ENCODE data around the gene PLPP1. TPM values are rescaled to one million over a fixed set of nuclear protein-coding genes. Genes with fewer than 3 reads are reported as not detected.

The PLPP1 gene
- polyA plus RNA-seq, 1 of the 3 experiments (the other 2 are of a cell fraction), result 32.8 TPM

DNA sequence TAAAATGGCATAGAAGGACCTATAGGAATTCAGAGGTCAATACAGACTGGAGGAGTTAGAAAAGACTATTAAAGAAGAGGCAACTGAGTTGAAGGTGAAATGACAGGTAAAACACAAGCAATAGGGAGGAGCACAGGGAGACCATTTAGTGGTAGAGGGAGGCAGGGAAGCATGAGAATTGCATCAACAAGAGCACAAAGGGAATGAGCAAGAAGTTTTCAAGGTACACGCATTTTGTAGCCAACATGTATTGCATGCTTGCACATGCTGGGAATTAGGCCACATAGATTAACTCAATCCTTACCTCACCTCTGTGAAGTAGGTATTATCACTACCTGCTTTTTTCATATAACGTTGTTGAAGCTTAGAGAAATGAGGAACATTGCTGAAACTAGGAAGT, 42.3 kb downstream of the PLPP1 start:
- 94% methylated on average over 2 of the region's 2 CpGs for WGBS (ENCODE audit: low lambda C conversion rate)
- H3K4me1 ChIP-seq (ENCODE audit: control insufficient read depth in 1 of 2, insufficient read depth in 2 of 2, low read depth in 1 of 2, low read length in 1 of 2), result no peaks in the 10 kb centered on the region; a peak in 1 of 4 replicates
- TF ChIP-seq SIN3A (IDR thresholded peaks at IDR 0.05; ENCODE audit: borderline replicate concordance, low read depth, low read length) (no peak), ELF1 (IDR thresholded peaks at IDR 0.05) (no peak), GABPA (IDR thresholded peaks at IDR 0.05; ENCODE audit: low read depth) (no peak), MEF2A (IDR thresholded peaks at IDR 0.05; ENCODE audit: borderline replicate concordance, low read depth) (no peak), YY1 (IDR thresholded peaks at IDR 0.05; ENCODE audit: low read depth) (no peak), EZH2phosphoT487 (IDR thresholded peaks at IDR 0.05; ENCODE audit: borderline replicate concordance, low read depth) (no peak), TEAD4 (IDR thresholded peaks at IDR 0.05; ENCODE audit: borderline replicate concordance, insufficient read depth) (no peak), TCF12 (IDR thresholded peaks at IDR 0.05) (no peak), FOXJ3 (CRISPR knock-in tag; IDR thresholded peaks at IDR 0.05) (no peak), RFX5 (IDR thresholded peaks at IDR 0.05; ENCODE audit: low read length) (no peak), PBX3 (IDR thresholded peaks at IDR 0.05) (no peak), JUND (IDR thresholded peaks at IDR 0.05) (no peak), MXI1 (IDR thresholded peaks at IDR 0.05; ENCODE audit: low read depth, low read length) (no peak)
- TF ChIP-seq, protein P1, sequence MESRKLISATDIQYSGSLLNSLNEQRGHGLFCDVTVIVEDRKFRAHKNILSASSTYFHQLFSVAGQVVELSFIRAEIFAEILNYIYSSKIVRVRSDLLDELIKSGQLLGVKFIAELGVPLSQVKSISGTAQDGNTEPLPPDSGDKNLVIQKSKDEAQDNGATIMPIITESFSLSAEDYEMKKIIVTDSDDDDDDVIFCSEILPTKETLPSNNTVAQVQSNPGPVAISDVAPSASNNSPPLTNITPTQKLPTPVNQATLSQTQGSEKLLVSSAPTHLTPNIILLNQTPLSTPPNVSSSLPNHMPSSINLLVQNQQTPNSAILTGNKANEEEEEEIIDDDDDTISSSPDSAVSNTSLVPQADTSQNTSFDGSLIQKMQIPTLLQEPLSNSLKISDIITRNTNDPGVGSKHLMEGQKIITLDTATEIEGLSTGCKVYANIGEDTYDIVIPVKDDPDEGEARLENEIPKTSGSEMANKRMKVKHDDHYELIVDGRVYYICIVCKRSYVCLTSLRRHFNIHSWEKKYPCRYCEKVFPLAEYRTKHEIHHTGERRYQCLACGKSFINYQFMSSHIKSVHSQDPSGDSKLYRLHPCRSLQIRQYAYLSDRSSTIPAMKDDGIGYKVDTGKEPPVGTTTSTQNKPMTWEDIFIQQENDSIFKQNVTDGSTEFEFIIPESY (IDR thresholded peaks at IDR 0.05; ENCODE audit: borderline replicate concordance, low read depth), result no peak
- TF ChIP-seq, protein P2, sequence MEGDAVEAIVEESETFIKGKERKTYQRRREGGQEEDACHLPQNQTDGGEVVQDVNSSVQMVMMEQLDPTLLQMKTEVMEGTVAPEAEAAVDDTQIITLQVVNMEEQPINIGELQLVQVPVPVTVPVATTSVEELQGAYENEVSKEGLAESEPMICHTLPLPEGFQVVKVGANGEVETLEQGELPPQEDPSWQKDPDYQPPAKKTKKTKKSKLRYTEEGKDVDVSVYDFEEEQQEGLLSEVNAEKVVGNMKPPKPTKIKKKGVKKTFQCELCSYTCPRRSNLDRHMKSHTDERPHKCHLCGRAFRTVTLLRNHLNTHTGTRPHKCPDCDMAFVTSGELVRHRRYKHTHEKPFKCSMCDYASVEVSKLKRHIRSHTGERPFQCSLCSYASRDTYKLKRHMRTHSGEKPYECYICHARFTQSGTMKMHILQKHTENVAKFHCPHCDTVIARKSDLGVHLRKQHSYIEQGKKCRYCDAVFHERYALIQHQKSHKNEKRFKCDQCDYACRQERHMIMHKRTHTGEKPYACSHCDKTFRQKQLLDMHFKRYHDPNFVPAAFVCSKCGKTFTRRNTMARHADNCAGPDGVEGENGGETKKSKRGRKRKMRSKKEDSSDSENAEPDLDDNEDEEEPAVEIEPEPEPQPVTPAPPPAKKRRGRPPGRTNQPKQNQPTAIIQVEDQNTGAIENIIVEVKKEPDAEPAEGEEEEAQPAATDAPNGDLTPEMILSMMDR (IDR thresholded peaks at IDR 0.05), result no peak
- TF ChIP-seq, protein P3, sequence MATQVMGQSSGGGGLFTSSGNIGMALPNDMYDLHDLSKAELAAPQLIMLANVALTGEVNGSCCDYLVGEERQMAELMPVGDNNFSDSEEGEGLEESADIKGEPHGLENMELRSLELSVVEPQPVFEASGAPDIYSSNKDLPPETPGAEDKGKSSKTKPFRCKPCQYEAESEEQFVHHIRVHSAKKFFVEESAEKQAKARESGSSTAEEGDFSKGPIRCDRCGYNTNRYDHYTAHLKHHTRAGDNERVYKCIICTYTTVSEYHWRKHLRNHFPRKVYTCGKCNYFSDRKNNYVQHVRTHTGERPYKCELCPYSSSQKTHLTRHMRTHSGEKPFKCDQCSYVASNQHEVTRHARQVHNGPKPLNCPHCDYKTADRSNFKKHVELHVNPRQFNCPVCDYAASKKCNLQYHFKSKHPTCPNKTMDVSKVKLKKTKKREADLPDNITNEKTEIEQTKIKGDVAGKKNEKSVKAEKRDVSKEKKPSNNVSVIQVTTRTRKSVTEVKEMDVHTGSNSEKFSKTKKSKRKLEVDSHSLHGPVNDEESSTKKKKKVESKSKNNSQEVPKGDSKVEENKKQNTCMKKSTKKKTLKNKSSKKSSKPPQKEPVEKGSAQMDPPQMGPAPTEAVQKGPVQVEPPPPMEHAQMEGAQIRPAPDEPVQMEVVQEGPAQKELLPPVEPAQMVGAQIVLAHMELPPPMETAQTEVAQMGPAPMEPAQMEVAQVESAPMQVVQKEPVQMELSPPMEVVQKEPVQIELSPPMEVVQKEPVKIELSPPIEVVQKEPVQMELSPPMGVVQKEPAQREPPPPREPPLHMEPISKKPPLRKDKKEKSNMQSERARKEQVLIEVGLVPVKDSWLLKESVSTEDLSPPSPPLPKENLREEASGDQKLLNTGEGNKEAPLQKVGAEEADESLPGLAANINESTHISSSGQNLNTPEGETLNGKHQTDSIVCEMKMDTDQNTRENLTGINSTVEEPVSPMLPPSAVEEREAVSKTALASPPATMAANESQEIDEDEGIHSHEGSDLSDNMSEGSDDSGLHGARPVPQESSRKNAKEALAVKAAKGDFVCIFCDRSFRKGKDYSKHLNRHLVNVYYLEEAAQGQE (IDR thresholded peaks at IDR 0.05; ENCODE audit: low read depth, low read length), result no peak
- TF ChIP-seq, protein P4, sequence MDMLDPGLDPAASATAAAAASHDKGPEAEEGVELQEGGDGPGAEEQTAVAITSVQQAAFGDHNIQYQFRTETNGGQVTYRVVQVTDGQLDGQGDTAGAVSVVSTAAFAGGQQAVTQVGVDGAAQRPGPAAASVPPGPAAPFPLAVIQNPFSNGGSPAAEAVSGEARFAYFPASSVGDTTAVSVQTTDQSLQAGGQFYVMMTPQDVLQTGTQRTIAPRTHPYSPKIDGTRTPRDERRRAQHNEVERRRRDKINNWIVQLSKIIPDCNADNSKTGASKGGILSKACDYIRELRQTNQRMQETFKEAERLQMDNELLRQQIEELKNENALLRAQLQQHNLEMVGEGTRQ (IDR thresholded peaks at IDR 0.05; ENCODE audit: borderline replicate concordance, low read depth, low read length), result no peak
- DNase-seq, result no peak
- H4K20me1 ChIP-seq (ENCODE audit: insufficient read depth), result no peaks in the 10 kb centered on the region
- no peak overlapping the region for H2AFZ ChIP-seq (ENCODE audit: low read depth)
- H3K4me2 ChIP-seq, result no peak overlapping the region
- CTCF ChIA-PET, result interaction anchor here (1.0 kb wide), 1 partner anchor 17 kb away, joined by 3 read pairs; no protein-coding TSS in a partner anchor
- H3K36me3 ChIP-seq (replicated peaks in 1 of 2; ENCODE audit: control insufficient read depth in 1 of 2, insufficient read depth in 2 of 2, low read length in 1 of 2), result no peaks in the 10 kb centered on the region
- no peak overlapping the region for H3K9ac ChIP-seq
- POLR2A ChIA-PET, result no interaction called here
- H3K27me3 ChIP-seq (ENCODE audit: insufficient read depth), result no peaks in the 10 kb centered on the region
- no peak overlapping the region for H3K4me3 ChIP-seq (ENCODE audit: low read depth in 2 of 2, low read length in 1 of 2)
- peaks cover 51% of the 10 kb centered on the region for H3K79me2 ChIP-seq (ENCODE audit: insufficient read depth)
- H3F3A ChIP-seq (replicated peaks; ENCODE audit: insufficient read depth), result no peaks in the 10 kb centered on the region
- no peak overlapping the region for H3K27ac ChIP-seq (ENCODE audit: low read depth in 2 of 2, low read length in 1 of 2)
- H3K9me3 ChIP-seq, result no peaks in the 10 kb centered on the region
- no peaks in the 10 kb centered on the region for H3K9me2 ChIP-seq

Measured in SK-N-SH (cell line).